ENCODE results near the gene EDEM2. TPM values are rescaled to one million over a fixed set of nuclear protein-coding genes. Genes with fewer than 3 reads are reported as not detected.

EDEM2 gene
- total and polyA plus RNA-seq, 2 of the 4 experiments (the other 2 are of a cell fraction) = 19.0 to 27.4 TPM

DNA sequence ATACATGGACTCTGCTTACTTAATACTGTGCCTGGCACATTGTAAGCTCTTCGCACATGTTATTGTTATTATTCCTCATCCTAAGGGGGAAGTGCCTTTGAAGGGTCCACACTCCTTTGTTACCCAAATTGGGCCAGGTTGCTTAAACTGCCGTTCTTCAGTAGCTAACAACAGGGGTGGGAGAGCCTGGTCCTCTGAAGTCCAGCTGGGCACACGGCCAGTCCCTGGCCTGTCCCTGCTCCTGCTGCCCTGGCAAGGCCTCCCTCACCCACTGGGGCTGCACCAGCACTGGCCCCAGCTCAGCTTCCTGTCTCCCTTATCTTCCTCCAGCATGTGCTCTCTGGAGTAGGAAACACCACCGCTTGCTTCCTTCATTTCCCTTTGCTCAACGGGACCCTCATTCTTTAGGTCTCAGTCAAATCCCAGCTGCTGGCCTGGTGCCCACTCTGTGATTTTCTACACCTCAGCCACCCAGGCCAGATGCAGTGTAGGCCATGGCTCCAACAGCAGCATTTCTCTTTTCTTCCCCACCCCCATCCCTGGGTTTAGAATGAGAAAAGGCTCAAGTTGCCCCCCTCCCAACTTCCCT is 19.2 kb upstream of the EDEM2 start:
- Histone ChIP-seq H3K9me3 (ENCODE audit: control insufficient read depth, insufficient read depth, low read length) (no peaks in the 10 kb centered on the region), H4K91ac (ENCODE audit: insufficient read depth, low read depth, low read length) (no peak overlapping the region), H2BK15ac (ENCODE audit: low read depth, low read length) (no peak overlapping the region), H3K23ac (ENCODE audit: low read depth, low read length) (no peak overlapping the region), H3K79me1 (ENCODE audit: low read depth in 1 of 2, low read length in 2 of 2) (no peaks in the 10 kb centered on the region), H2BK5ac (ENCODE audit: low read depth, low read length, poor library complexity, severe bottlenecking) (no peak overlapping the region), H3K18ac (ENCODE audit: low read depth, low read length) (no peak overlapping the region), H3K27ac (ENCODE audit: insufficient read depth, low read length) (no peak overlapping the region), H2AK5ac (ENCODE audit: low read depth, low read length) (no peak overlapping the region), H3K4me2 (ENCODE audit: low read depth, low read length) (no peak overlapping the region), H4K5ac (ENCODE audit: low read depth, low read length) (peak overlapping the region; percentile 32; the same call in 1 of the 2 replicates), H2BK120ac (ENCODE audit: low read depth, low read length) (no peak overlapping the region), H3K4ac (ENCODE audit: low read depth, low read length) (no peak overlapping the region), H2BK20ac (ENCODE audit: low read depth, low read length) (no peak overlapping the region), H3K36me3 (ENCODE audit: control insufficient read depth, insufficient read depth, low read length) (no peaks in the 10 kb centered on the region), H4K8ac (ENCODE audit: low read depth in 2 of 2, low read length in 2 of 2) (0 out of 4 replicates have a peak overlapping the region, but pooled peaks of 1 of the 2 experiments have one; percentile 24), H4K20me1 (ENCODE audit: insufficient read depth, low read length) (no peaks in the 10 kb centered on the region), H2AFZ (replicated peaks; ENCODE audit: low read length, poor library complexity) (peak overlapping the region; percentile 72), H3K4me1 (ENCODE audit: control insufficient read depth, insufficient read depth, low read length) (peaks cover 4% of the 10 kb centered on the region), H3K9ac (ENCODE audit: low read depth, low read length) (no peak overlapping the region), H2AK9ac (replicated peaks; ENCODE audit: low read depth, low read length, poor library complexity) (no peak overlapping the region), H3K27me3 (ENCODE audit: control insufficient read depth, insufficient read depth, low read length) (no peaks in the 10 kb centered on the region), H3K4me3 (ENCODE audit: insufficient read depth, low read depth, low read length) (no peak overlapping the region), H3K9me1 (ENCODE audit: insufficient read depth, low read length) (0 out of 2 replicates have a peak, but pooled peaks cover 4% of the 10 kb centered on the region), H3K56ac (ENCODE audit: extremely low read depth, insufficient read depth, low read length) (no peak overlapping the region), H3K14ac (replicated peaks; ENCODE audit: low read depth, low read length) (peak overlapping the region; percentile 45; the same call in 1 of the 2 replicates)
- DNase-seq (no peak), ATAC-seq (ENCODE audit: low read depth) (no peak)
- WGBS, 2 experiments (ENCODE audit: extremely low coverage in 2 of 2, insufficient read length in 1 of 2) = 0% methylated on average over 1 of the region's 5 CpGs; no CpG with 5 or more reads in 1 of the 2 experiments
- in situ Hi-C loops (cut with MboI; ENCODE audit: low sequenced_read_pairs) = no loop called here
- TF ChIP-seq RCOR1 (IDR thresholded peaks at IDR 0.05; ENCODE audit: insufficient replicate concordance, low read length) (no peak), SMC3 (IDR thresholded peaks at IDR 0.05; ENCODE audit: low read depth, low read length) (no peak), NFE2L2 (IDR thresholded peaks at IDR 0.05; ENCODE audit: low read depth, low read length) (no peak), MXI1 (IDR thresholded peaks at IDR 0.05; ENCODE audit: borderline replicate concordance, low read depth, low read length) (no peak), FOS (IDR thresholded peaks at IDR 0.05; ENCODE audit: low read depth, low read length) (no peak), RFX5 (IDR thresholded peaks at IDR 0.05; ENCODE audit: low read depth, low read length) (no peak), RAD21 (IDR thresholded peaks at IDR 0.05; ENCODE audit: low read length) (no peak), CEBPB (IDR thresholded peaks at IDR 0.05; ENCODE audit: low read depth, low read length) (no peak), MAZ (IDR thresholded peaks at IDR 0.05; ENCODE audit: borderline replicate concordance, low read depth, low read length) (no peak), CHD1 (IDR thresholded peaks at IDR 0.05; ENCODE audit: low read depth, low read length) (no peak), MAFK (IDR thresholded peaks at IDR 0.05; ENCODE audit: low read depth, low read length) (no peak), BHLHE40 (IDR thresholded peaks at IDR 0.05; ENCODE audit: low read depth, low read length) (no peak), POLR2A (IDR thresholded peaks at IDR 0.05; ENCODE audit: low read depth, low read length) (no peak)
- TF ChIP-seq, protein P1, sequence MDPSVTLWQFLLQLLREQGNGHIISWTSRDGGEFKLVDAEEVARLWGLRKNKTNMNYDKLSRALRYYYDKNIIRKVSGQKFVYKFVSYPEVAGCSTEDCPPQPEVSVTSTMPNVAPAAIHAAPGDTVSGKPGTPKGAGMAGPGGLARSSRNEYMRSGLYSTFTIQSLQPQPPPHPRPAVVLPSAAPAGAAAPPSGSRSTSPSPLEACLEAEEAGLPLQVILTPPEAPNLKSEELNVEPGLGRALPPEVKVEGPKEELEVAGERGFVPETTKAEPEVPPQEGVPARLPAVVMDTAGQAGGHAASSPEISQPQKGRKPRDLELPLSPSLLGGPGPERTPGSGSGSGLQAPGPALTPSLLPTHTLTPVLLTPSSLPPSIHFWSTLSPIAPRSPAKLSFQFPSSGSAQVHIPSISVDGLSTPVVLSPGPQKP (IDR thresholded peaks at IDR 0.05; ENCODE audit: borderline replicate concordance, low read depth, low read length) = no peak
- dilution Hi-C loops (cut with HindIII; ENCODE audit: low sequenced_read_pairs, unreplicated experiment) = no loop called here
- POLR2A ChIA-PET (ENCODE audit: unreplicated experiment) = no interaction called here
- intact Hi-C loops (cut with micrococcal nuclease) = no loop called here
- no TSS peak for BruUV-seq (replicated peaks)
- CTCF ChIA-PET = no interaction called here

All from IMR-90 (cell line).